ENCODE measurements around the gene PFAS. TPM values are rescaled to one million over a fixed set of nuclear protein-coding genes. Genes with fewer than 3 reads are reported as not detected.
A peak's percentile ranks its signal among the peaks of the same experiment; 100 is the strongest.

PFAS gene
- total RNA-seq, 1 experiment from 2014 or later: 80.6 TPM

GRCh38 chr17:8277317-8277716, 28.2 kb downstream of the PFAS start:
- Histone ChIP-seq H4K20me1 (ENCODE audit: insufficient read depth) (no peaks in the 10 kb centered on the region), H3K27ac (ENCODE audit: low read depth, low read length) (no peak overlapping the region), H3K4me3 (replicated peaks in 1 of 2; ENCODE audit: low read depth in 1 of 2, low read length in 2 of 2) (no peak overlapping the region), H3K9ac (ENCODE audit: low read length) (no peak overlapping the region), H3K4me2 (ENCODE audit: low read length) (no peak overlapping the region), H3K9me2 (ENCODE audit: insufficient read depth) (no peaks in the 10 kb centered on the region), H3K79me2 (ENCODE audit: insufficient read depth, low read length) (no peaks in the 10 kb centered on the region), H3K9me3 (ENCODE audit: control insufficient read depth in 1 of 2, insufficient read depth in 1 of 2, low read depth in 1 of 2, low read length in 2 of 2) (no peaks in the 10 kb centered on the region), H3K27me3 (ENCODE audit: insufficient read depth, low read length) (no peaks in the 10 kb centered on the region), H2AFZ (ENCODE audit: low read depth, low read length, poor library complexity, severe bottlenecking) (no peak overlapping the region), H3K36me3 (ENCODE audit: control insufficient read depth in 1 of 2, insufficient read depth in 2 of 2, low read length in 2 of 2) (no peaks in the 10 kb centered on the region), H3K4me1 (ENCODE audit: control insufficient read depth in 1 of 2, insufficient read depth in 2 of 2, low read length in 2 of 2) (peaks cover 3 to 5% of the 10 kb centered on the region in 2 experiments; a peak in 3 of 4 replicates)
- no peak for DNase-seq (ENCODE audit: low read depth, low spot score)
- intact Hi-C loops (cut with micrococcal nuclease): no loop called here
- no peak for ATAC-seq
- RAD21 ChIA-PET (ENCODE audit: low non-redundant PET in 1 of 2, low total read pairs in 2 of 2, uncharacterized antibody in 2 of 2, unreplicated experiment in 2 of 2): no interaction called here
- BruUV-seq (replicated peaks): TSS peak; percentile 32
- CTCF ChIA-PET: no interaction called here
- TF ChIP-seq FOSL1 (IDR thresholded peaks at IDR 0.05; ENCODE audit: low read depth) (no peak), POLR2A (IDR thresholded peaks at IDR 0.05; ENCODE audit: borderline replicate concordance, extremely low read depth, insufficient read depth, insufficient read length) (no peak), CTCF (IDR thresholded peaks at IDR 0.05 in 2 of 3, conservative IDR thresholded peaks at IDR 0.05 in 1 of 3; ENCODE audit: borderline replicate concordance in 1 of 3, insufficient read depth in 1 of 3, low read depth in 2 of 3, low read length in 2 of 3) (no peak), EGR1 (IDR thresholded peaks at IDR 0.05; ENCODE audit: low read depth) (no peak), CEBPB (IDR thresholded peaks at IDR 0.05; ENCODE audit: low read depth) (no peak), SP1 (IDR thresholded peaks at IDR 0.05; ENCODE audit: low read depth) (no peak)
- POLR2A ChIA-PET: interaction anchor here (1.1 kb wide), 1 partner anchor 18 kb away, joined by 3 read pairs; the partner anchor contains the start of gene SLC25A35

GRCh38 chr17:8282345-8282744, 33.3 kb downstream of the PFAS start:
- no peak for ATAC-seq
- Histone ChIP-seq H3K4me3 (replicated peaks in 1 of 2; ENCODE audit: low read depth in 1 of 2, low read length in 2 of 2) (no peak overlapping the region), H2AFZ (ENCODE audit: low read depth, low read length, poor library complexity, severe bottlenecking) (no peak overlapping the region), H3K4me2 (ENCODE audit: low read length) (no peak overlapping the region), H4K20me1 (ENCODE audit: insufficient read depth) (no peaks in the 10 kb centered on the region), H3K27me3 (ENCODE audit: insufficient read depth, low read length) (no peaks in the 10 kb centered on the region), H3K79me2 (ENCODE audit: insufficient read depth, low read length) (no peaks in the 10 kb centered on the region), H3K4me1 (ENCODE audit: control insufficient read depth in 1 of 2, insufficient read depth in 2 of 2, low read length in 2 of 2) (peaks cover 3 to 5% of the 10 kb centered on the region in 2 experiments), H3K9me2 (ENCODE audit: insufficient read depth) (no peaks in the 10 kb centered on the region), H3K9me3 (ENCODE audit: control insufficient read depth in 1 of 2, insufficient read depth in 1 of 2, low read depth in 1 of 2, low read length in 2 of 2) (no peaks in the 10 kb centered on the region), H3K36me3 (ENCODE audit: control insufficient read depth in 1 of 2, insufficient read depth in 2 of 2, low read length in 2 of 2) (no peaks in the 10 kb centered on the region), H3K27ac (ENCODE audit: low read depth, low read length) (no peak overlapping the region), H3K9ac (ENCODE audit: low read length) (no peak overlapping the region)
- no TSS peak for BruUV-seq (replicated peaks)
- intact Hi-C loops (cut with micrococcal nuclease): no loop called here
- TF ChIP-seq POLR2AphosphoS5 (IDR thresholded peaks at IDR 0.05; ENCODE audit: low read depth, low read length): no peak
- no peak for TF ChIP-seq CEBPB (IDR thresholded peaks at IDR 0.05; ENCODE audit: low read depth)
- no peak for TF ChIP-seq ZNF274 (IDR thresholded peaks at IDR 0.05; ENCODE audit: low read depth, low read length)
- TF ChIP-seq MAX (IDR thresholded peaks at IDR 0.05): no peak
- TF ChIP-seq FOSL1 (IDR thresholded peaks at IDR 0.05; ENCODE audit: low read depth): no peak
- no peak for TF ChIP-seq SIN3A (IDR thresholded peaks at IDR 0.05; ENCODE audit: low read depth)
- RAD21 ChIA-PET (ENCODE audit: low non-redundant PET in 1 of 2, low total read pairs in 2 of 2, uncharacterized antibody in 2 of 2, unreplicated experiment in 2 of 2): no interaction called here
- POLR2A ChIA-PET: interaction anchor here (1.0 kb wide), 1 partner anchor 13 kb away, joined by 3 read pairs; the partner anchor contains the start of gene SLC25A35
- DNase-seq (ENCODE audit: low read depth, low spot score): no peak
- CTCF ChIA-PET: no interaction called here

Data from HCT116 (cell line).